Measurements from ENCODE around the gene ASB1. TPM values are rescaled to one million over a fixed set of nuclear protein-coding genes. Genes with fewer than 3 reads are reported as not detected.

The ASB1 gene
- total and polyA plus RNA-seq, 10 of the 15 experiments (the other 5 are each of a cell fraction or from before 2014, with no cell fraction given), result 5.2 to 31.2 (median 25.8) TPM

DNA sequence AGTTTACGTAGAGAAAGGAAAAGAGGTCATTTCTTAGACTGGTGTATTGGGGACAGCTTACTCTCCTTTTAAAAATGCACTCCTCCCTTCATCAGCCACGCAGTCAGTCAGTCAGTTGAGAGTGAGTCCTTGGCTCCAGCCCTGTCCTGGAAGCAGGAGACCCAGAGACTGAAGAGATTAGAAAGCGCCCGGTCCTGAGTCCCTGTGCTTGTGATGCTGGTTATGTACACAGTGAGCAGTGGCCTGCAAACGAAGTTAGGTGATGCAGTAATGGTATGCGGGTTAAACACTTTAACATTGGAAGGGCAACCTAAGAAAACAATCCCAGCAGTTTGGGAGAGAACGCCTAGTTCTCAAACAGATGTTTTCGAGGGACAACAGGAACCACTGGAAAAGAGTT lies 6.3 kb upstream of the ASB1 start:
- no peaks in the 10 kb centered on the region; a peak in 1 of 4 replicates for H3K36me3 ChIP-seq (ENCODE audit: control insufficient read depth in 2 of 2, insufficient read depth in 2 of 2, low read length in 1 of 2)
- FAIRE-seq (no peak), ATAC-seq (no peak), DNase-seq (ENCODE audit: low read depth, low spot score) (no peak)
- SMC1A ChIA-PET (ENCODE audit: uncharacterized antibody, unreplicated experiment), result interaction anchor here (0.8 kb wide), 1 partner anchor 80 kb away, joined by 3 read pairs; no protein-coding TSS in a partner anchor
- H3K4me1 ChIP-seq (ENCODE audit: control insufficient read depth, insufficient read depth, low read length), result no peaks in the 10 kb centered on the region
- RAD21 ChIA-PET (ENCODE audit: unreplicated experiment), result no interaction called here
- 76% methylated on average over 8 of the region's 8 CpGs for WGBS (ENCODE audit: insufficient coverage, insufficient replicate concordance, low lambda C conversion rate, missing lambda C conversion rate)
- H3K79me2 ChIP-seq (ENCODE audit: control insufficient read depth, insufficient read depth, low read length), result no peaks in the 10 kb centered on the region
- H3K9me3 ChIP-seq (replicated peaks; ENCODE audit: control insufficient read depth, insufficient read depth, low read length), result peaks cover 2% of the 10 kb centered on the region; the same call in 2 of the 3 replicates
- in situ Hi-C loops (cut with MboI) (no loop called here), intact Hi-C loops (cut with micrococcal nuclease; ENCODE audit: unreplicated experiment) (no loop called here)
- no peaks in the 10 kb centered on the region for H4K20me1 ChIP-seq (ENCODE audit: control insufficient read depth, insufficient read depth)
- no peaks in the 10 kb centered on the region for H3K27me3 ChIP-seq (replicated peaks in 1 of 2; ENCODE audit: control insufficient read depth in 2 of 2, insufficient read depth in 2 of 2, low read length in 1 of 2)
- no peak overlapping the region for H3K4me2 ChIP-seq (ENCODE audit: control insufficient read depth, insufficient read depth)
- BruUV-seq (replicated peaks), result no TSS peak
- POLR2A ChIA-PET, result no interaction called here
- no peak overlapping the region for H2AFZ ChIP-seq (ENCODE audit: control insufficient read depth, low read depth, low read length)
- H3K4me3 ChIP-seq, result no peak overlapping the region
- H3K27ac ChIP-seq (ENCODE audit: control insufficient read depth, insufficient read depth), result no peak overlapping the region
- H3K9ac ChIP-seq (ENCODE audit: control insufficient read depth, insufficient read depth, low read length), result no peak overlapping the region
- TF ChIP-seq ESRRA (IDR thresholded peaks at IDR 0.05; ENCODE audit: low read length), result no peak
- no peak for TF ChIP-seq MYB (IDR thresholded peaks at IDR 0.05; ENCODE audit: borderline replicate concordance, low read depth, low read length)
- no peak for TF ChIP-seq SRF (IDR thresholded peaks at IDR 0.05; ENCODE audit: low read depth in 2 of 2, low read length in 2 of 2)
- no peak for TF ChIP-seq YY1 (IDR thresholded peaks at IDR 0.05; ENCODE audit: low read depth, low read length)
- CTCF ChIA-PET, result no interaction called here

DNA sequence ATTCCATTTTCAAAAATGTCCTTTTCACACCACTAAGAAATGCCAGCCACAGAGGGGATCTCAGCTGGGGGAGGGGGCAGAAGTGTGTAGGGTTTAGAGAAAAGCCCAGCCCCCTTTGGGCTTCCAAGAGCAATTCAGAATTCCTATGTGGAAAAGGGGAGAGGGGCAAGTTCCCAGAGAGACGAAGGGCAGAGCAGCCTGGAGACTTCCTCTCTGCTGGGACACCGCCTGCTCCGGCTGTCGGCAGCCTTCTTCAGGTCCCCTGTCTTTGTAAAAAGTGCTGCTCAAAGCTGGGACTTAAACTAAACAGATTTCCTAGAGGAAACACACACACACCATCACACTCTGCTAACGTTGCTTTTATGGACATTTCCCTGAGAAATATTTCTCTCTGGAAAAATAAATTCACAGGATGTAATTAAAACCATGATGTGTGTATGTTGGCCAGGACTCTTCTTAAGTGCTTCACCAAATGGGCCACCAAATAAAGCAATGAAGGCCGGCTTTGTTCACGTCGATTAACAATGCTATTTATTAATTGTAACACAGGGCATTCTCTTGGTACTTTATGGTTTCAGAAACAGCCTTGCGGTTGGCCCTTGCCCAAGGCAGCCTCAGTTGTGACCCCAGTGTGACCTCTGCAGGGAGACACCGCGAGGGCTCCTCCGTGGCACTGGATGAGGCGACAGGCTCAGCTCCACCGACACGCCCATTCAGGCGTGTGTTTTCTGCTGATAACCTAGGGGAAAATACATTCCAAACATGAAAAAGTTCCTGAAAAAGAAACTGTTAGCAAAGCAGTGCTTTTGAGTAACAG lies 5.6 kb upstream of the ASB1 start:
- ChIA-PET POLR2A (no interaction called here), SMC1A (ENCODE audit: uncharacterized antibody, unreplicated experiment) (interaction anchor here (0.8 kb wide), 1 partner anchor 80 kb away, joined by 3 read pairs; no protein-coding TSS in a partner anchor), CTCF (no interaction called here), RAD21 (ENCODE audit: unreplicated experiment) (no interaction called here)
- Histone ChIP-seq H3K4me2 (ENCODE audit: control insufficient read depth, insufficient read depth) (no peak overlapping the region), H3K79me2 (ENCODE audit: control insufficient read depth, insufficient read depth, low read length) (no peaks in the 10 kb centered on the region), H3K36me3 (ENCODE audit: control insufficient read depth in 2 of 2, insufficient read depth in 2 of 2, low read length in 1 of 2) (no peaks in the 10 kb centered on the region; a peak in 1 of 4 replicates), H3K27me3 (replicated peaks in 1 of 2; ENCODE audit: control insufficient read depth in 2 of 2, insufficient read depth in 2 of 2, low read length in 1 of 2) (no peaks in the 10 kb centered on the region), H2AFZ (ENCODE audit: control insufficient read depth, low read depth, low read length) (no peak overlapping the region), H4K20me1 (ENCODE audit: control insufficient read depth, insufficient read depth) (no peaks in the 10 kb centered on the region), H3K9me3 (replicated peaks; ENCODE audit: control insufficient read depth, insufficient read depth, low read length) (no peaks in the 10 kb centered on the region; the same call in 2 of the 3 replicates), H3K9ac (ENCODE audit: control insufficient read depth, insufficient read depth, low read length) (no peak overlapping the region), H3K27ac (ENCODE audit: control insufficient read depth, insufficient read depth) (no peak overlapping the region), H3K4me1 (ENCODE audit: control insufficient read depth, insufficient read depth, low read length) (peaks cover 4% of the 10 kb centered on the region; the same call in 1 of the 2 replicates), H3K4me3 (no peak overlapping the region)
- in situ Hi-C loops (cut with MboI) (no loop called here), intact Hi-C loops (cut with micrococcal nuclease; ENCODE audit: unreplicated experiment) (no loop called here)
- 73% methylated on average over 16 of the region's 16 CpGs for WGBS (ENCODE audit: insufficient coverage, insufficient replicate concordance, low lambda C conversion rate, missing lambda C conversion rate)
- ATAC-seq (no peak), FAIRE-seq (no peak), DNase-seq (ENCODE audit: low read depth, low spot score) (no peak)
- no TSS peak for BruUV-seq (replicated peaks)
- TF ChIP-seq, protein P1, sequence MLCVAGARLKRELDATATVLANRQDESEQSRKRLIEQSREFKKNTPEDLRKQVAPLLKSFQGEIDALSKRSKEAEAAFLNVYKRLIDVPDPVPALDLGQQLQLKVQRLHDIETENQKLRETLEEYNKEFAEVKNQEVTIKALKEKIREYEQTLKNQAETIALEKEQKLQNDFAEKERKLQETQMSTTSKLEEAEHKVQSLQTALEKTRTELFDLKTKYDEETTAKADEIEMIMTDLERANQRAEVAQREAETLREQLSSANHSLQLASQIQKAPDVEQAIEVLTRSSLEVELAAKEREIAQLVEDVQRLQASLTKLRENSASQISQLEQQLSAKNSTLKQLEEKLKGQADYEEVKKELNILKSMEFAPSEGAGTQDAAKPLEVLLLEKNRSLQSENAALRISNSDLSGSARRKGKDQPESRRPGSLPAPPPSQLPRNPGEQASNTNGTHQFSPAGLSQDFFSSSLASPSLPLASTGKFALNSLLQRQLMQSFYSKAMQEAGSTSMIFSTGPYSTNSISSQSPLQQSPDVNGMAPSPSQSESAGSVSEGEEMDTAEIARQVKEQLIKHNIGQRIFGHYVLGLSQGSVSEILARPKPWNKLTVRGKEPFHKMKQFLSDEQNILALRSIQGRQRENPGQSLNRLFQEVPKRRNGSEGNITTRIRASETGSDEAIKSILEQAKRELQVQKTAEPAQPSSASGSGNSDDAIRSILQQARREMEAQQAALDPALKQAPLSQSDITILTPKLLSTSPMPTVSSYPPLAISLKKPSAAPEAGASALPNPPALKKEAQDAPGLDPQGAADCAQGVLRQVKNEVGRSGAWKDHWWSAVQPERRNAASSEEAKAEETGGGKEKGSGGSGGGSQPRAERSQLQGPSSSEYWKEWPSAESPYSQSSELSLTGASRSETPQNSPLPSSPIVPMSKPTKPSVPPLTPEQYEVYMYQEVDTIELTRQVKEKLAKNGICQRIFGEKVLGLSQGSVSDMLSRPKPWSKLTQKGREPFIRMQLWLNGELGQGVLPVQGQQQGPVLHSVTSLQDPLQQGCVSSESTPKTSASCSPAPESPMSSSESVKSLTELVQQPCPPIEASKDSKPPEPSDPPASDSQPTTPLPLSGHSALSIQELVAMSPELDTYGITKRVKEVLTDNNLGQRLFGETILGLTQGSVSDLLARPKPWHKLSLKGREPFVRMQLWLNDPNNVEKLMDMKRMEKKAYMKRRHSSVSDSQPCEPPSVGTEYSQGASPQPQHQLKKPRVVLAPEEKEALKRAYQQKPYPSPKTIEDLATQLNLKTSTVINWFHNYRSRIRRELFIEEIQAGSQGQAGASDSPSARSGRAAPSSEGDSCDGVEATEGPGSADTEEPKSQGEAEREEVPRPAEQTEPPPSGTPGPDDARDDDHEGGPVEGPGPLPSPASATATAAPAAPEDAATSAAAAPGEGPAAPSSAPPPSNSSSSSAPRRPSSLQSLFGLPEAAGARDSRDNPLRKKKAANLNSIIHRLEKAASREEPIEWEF (IDR thresholded peaks at IDR 0.05; ENCODE audit: insufficient replicate concordance, low read depth, low read length), result no peak
- TF ChIP-seq IRF4 (IDR thresholded peaks at IDR 0.05; ENCODE audit: low read depth, low read length) (no peak), FOS (IDR thresholded peaks at IDR 0.05; ENCODE audit: borderline replicate concordance, extremely low read depth, insufficient read length) (no peak), ZZZ3 (IDR thresholded peaks at IDR 0.05; ENCODE audit: control insufficient read depth, insufficient read length, low read depth) (no peak)

All from GM12878 (cell line).